Gastrocnemius medialis (tissue), 4 donors: ENCODE data around the gene PCDH9.

Experiments
- POLR2A ChIP-seq, 2 donors: fragments of 450-650 bp; IDR thresholded peaks; one replicate each; pipeline ENCODE4 v1.6.1; 2017; ENCODE audit warnings: antibody characterized with exemption in 2 of 2, mild to moderate bottlenecking in 2 of 2, moderate library complexity in 2 of 2
- TF ChIP-seq, protein P1 (sequence below), 5 experiments: fragments of 450-650 bp in 3 of 5; fragments of 200-600 bp in 2 of 5; sonication (generic) in 2 of 5; IDR thresholded peaks in 4 of 5; conservative IDR thresholded peaks in 1 of 5; 1 replicate in 4 of 5; 2 replicates in 1 of 5; pipeline ENCODE4 v1.5.1; 2016 to 2019; ENCODE audit warnings: antibody characterized with exemption in 5 of 5, mild to moderate bottlenecking in 3 of 5, moderate library complexity in 3 of 5

DNA sequence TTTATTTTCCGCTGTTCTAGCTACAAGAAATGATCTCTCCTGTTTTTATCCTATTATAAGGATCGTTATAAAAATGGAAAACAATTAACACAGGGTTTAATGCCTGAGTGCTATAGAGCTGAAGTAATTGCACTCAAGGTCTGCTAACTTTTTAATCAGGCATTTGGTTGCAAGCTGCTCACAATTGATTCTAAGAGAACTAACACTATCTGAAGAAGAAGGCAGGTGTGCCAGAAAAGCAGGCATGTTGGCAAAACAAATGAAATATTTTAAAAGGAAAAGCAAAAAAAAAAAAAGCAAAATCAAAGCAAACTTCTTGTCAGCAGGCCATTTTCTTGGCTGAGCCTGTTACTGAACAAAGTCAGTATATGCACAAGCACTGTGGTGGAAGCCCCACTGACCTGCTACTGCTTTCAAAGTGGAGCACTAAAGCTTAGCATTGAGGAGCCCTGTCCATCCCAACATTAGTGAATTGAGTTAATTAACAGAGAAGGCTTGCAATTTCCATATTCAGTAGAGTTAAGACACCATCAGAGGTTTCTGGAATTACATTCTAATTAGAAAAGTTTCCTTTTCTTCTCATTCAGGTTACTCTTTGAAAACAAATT lies 574.2 kb downstream of the PCDH9 start:
- TF ChIP-seq, protein P1, sequence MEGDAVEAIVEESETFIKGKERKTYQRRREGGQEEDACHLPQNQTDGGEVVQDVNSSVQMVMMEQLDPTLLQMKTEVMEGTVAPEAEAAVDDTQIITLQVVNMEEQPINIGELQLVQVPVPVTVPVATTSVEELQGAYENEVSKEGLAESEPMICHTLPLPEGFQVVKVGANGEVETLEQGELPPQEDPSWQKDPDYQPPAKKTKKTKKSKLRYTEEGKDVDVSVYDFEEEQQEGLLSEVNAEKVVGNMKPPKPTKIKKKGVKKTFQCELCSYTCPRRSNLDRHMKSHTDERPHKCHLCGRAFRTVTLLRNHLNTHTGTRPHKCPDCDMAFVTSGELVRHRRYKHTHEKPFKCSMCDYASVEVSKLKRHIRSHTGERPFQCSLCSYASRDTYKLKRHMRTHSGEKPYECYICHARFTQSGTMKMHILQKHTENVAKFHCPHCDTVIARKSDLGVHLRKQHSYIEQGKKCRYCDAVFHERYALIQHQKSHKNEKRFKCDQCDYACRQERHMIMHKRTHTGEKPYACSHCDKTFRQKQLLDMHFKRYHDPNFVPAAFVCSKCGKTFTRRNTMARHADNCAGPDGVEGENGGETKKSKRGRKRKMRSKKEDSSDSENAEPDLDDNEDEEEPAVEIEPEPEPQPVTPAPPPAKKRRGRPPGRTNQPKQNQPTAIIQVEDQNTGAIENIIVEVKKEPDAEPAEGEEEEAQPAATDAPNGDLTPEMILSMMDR (IDR thresholded peaks at IDR 0.05 in 4 of 5, conservative IDR thresholded peaks at IDR 0.05 in 1 of 5): no peak
- no peak for TF ChIP-seq POLR2A (IDR thresholded peaks at IDR 0.05)
